UCSD-AML1 (cell line): ENCODE measurements around the gene PLEK2.
"Not testable (repeated sequence)": the region's sequence is repeated elsewhere in the genome, so short reads cannot be mapped to it uniquely, and the experiment has no call there.

Source experiments
- DNase-seq: peaks from one replicate; lab custom pipeline; 2025; ENCODE audit not compliant: unreplicated experiment; lab: John Stamatoyannopoulos, UW

PLEK2 gene

DNA sequence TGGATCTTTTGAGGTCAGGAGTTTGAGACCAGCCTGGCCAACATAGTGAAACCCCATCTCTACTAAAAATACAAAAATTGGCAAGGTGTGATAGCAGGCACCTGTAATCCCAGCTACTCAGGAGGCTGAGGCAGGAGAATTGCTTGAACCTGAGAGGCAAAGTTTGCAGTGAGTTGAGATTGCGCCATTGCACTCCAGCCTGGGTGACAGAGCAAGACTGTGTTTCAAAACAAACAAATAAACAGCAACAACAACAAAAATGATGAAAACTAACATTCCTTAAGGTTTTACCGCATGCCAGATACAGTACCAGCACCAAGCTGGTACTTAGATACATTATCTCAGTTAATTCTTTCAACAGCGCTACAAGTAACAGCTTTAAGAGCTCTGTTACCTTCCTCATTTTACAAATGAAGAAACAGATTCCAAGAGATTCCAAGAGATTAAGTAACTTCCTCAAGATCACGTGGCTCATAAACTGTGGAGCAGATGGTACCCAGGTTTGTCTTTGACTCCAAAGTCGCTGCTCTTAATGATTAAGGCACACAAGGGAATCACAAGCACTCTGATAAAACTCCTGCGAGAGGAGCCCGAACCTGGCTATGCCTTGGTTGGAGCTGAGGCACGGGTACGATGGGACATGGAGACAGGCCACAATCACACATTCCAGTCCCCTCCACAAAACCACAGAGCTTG is 17.7 kb upstream of the PLEK2 start:
- DNase-seq = no peak

DNA sequence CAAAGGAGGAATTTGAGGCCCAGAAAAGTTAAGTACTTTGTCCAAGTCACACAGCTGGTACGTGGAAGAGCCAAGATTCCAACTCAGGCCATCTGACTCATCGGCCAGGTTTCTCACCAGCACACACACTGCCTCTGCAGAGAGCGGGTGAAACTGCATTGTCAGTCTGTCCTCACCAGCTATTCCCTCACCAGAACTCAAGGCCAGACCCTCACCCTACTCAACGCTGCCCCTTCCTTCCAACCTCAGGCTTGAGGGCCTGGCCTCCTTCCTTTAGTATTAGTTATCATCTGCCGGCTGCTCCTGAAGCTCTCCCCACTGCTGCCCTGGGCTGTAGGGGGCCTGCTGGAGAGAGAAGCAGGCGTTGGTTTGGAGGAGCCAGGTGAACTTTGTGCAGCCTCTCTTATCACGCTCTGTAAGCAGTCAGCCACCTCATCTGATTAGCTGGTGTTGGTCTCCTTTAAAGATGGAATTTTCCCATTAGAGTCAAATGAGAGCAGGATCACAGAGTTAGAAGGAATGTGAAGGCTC is 16.6 kb upstream of the PLEK2 start:
- DNase-seq = no peak

- peak; percentile 60 for DNase-seq
These were observed 15.1 kb upstream of the PLEK2 start for GRCh38 chr14:67426983-67427606.

- DNase-seq = no peak
These were observed 14.2 kb upstream of the PLEK2 start for GRCh38 chr14:67426161-67426560.

GRCh38 chr14:67425608-67426007 is 13.6 kb upstream of the PLEK2 start:
- DNase-seq = no peak

DNA sequence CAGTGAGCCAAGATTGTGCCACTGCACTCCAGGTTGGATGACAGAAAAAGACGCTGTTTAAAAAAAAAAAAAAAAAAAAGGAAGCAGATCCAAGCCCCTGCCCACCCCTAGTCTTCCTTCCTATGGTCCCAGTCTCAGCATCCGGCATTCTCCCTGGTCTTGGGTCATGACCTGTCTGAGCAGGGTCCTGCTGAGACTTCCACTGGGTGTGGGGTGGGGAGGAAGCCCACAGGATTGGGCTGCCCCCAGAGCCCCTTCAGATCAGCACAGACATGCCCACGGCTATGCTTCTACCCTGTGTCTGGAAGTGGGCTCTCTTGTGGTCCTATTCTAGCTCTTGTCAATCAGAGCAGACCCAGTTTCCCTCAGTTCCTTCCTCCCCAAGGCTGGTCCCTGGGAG is 12.6 kb upstream of the PLEK2 start:
- DNase-seq = peak; percentile 26

DNA sequence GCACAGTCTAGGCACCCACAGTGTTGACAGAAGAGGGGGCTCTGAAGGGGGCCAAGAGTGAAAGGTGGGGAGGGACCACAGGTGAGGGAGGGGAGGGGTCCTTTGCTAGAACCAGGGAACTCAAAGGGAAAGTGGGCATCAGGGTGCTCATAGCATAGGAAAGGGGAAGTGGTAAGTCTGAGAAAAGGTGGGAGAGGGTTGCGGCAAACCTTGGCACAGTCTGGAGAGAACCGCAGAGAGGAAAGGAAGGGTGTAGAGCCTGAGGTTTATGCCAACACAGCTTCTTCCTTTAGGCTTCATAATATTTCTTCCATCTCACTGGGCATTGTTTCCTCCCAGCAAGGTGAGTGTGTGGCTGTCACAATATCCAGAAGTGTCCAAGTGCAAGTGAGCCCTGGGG is 11.5 kb upstream of the PLEK2 start:
- peak; percentile 59 for DNase-seq

- DNase-seq = no peak
These were observed 9.6 kb upstream of the PLEK2 start for GRCh38 chr14:67421356-67422224.

- DNase-seq = peak; percentile 69
These were observed 8.3 kb upstream of the PLEK2 start for GRCh38 chr14:67420102-67420739.

- peak; percentile 33 for DNase-seq
These were observed 6.6 kb upstream of the PLEK2 start for GRCh38 chr14:67418401-67419191.

GRCh38 chr14:67417633-67418032 is 5.7 kb upstream of the PLEK2 start:
- no peak for DNase-seq

GRCh38 chr14:67416810-67417209 is 4.8 kb upstream of the PLEK2 start:
- DNase-seq = no peak

DNA sequence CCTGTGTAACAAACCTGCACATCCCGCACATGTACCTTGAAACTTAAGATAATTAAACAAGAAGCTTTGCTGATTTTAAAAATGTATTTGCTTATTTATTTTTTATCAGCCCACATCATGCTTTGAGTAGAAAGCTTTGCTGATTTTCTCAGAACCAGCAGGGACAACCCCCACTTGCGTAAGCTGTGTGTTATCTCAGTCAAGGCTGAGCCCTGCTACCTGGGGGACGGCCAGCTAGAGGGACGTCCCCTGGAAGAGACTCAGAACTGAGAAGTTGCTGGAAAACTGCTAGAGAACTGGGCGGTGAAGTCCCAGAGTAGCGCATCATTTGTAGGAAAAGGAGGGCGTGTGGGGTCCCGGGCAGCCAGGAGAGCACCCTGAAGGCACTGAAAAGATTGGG is 4.1 kb upstream of the PLEK2 start:
- no peak for DNase-seq

DNA sequence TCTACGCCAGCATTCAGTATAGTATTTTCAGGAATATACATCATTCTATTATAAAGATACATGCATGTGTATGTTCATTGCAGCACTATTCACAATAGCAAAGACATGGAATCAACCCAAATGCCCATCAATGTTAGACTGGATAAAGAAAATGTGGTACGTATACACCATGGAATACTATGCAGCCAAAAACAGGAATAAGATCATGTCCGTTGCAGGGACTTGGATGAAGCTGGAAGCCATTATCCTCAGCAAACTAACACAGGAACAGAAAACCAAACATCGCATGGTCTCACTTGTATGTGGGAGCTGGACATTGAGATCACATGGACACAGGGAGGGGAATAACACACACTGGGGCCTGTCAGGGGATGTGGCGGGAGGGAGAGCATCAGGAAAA is 3.6 kb upstream of the PLEK2 start:
- not testable (repeated sequence) for DNase-seq

DNA sequence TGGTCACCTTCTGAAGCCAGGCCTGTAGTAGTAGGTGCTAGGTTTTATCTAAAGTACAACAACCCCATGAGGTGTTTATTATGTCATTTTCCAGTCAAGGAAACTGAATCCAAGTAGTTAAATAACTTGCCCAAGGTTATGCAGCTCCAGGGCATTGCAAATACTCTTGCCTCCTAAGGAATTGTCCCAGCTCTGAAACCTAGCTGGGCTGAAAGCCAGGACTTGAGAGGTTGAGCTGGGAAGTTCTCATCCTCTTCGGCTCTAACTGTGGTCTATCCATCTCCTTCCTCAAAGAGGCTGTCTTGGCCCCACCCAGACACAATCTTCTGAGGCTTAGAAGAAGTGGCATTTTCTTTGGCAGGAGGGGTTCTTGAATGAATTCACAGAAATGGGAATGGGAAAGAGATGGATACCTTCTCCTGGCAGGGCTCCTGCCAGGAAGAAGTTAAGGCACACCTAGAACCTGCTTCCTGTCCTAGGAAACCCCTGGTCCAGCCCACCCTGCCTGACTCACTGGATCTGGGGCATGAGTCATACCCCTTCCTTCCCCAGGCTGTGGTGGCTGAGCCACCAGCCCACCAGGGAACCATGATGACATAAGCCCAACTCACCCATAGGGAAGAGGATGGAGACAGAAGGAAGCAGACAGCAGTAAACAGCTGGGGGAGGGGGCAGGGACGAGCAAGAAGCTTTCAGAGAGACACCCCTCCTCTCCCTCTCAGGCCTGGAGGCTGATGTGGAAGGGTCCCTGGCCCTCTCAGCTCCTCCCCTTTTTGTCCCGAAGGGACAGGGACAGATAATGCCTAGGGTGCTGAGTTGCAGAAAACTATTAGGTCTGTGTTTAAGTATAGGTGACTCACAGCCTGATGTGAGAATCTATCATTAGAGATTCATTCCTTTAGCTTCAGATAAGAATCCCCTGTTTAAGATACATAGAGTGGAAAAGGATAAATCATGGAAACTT is 2.1 kb upstream of the PLEK2 start:
- peak; percentile 70 for DNase-seq

- no peak for DNase-seq
These were observed 595 bp downstream of the PLEK2 start for GRCh38 chr14:67411370-67411769.

GRCh38 chr14:67410313-67410712 is 1.7 kb downstream of the PLEK2 start:
- no peak for DNase-seq

DNA sequence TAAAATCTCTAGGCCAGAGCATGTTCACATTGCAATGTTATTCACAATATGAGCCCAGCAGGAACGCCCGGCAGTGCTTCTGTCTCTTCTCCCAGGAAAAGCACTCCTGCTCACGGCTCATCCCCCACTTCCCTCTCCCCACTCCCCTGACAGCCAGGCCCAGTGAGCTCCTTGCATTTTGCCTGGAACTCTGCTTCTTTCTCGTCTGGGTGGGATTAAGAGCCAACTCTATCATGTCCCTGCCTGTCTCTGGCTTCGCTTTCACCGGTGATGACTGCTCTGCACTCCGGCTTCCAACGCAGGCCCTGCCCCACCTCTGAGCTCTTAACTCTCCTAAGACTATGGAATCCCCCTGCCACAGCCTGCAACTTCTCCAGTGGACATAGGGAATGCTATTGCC is 2.5 kb downstream of the PLEK2 start:
- DNase-seq = no peak

DNA sequence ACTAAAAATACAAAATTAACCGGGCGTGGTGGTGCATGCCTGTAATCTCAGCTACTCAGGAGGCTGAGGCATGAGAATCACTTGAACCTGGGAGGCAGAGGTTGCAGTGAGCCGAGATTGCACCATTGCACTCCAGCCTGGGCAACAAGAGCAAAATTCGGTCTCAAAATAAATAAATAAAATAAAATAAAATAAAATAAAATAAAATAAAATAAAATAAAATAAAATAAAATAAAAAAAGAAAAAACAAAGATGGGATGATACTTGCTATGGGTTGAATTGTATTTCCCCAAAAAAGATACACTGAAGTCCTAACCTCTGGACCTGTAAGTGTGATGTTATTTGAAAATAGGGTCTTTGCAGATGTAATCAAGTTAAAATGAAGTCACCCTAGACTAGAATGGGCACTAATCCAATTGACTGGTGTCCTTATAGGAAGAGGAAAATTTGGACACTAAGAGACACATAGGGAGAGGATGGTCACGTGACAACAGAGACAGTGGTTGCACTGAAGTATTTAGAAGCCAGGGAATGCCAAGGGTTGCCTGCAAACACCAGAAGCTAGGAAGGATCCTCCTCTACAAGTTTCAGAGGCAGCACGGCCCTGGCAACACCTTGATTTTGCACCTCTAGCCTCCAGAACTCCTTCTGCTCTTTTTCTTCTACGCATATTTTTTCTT is 3.7 kb downstream of the PLEK2 start:
- not testable (repeated sequence) for DNase-seq
